Measurements from ENCODE around the gene SPEF2. TPM values are rescaled to one million over a fixed set of nuclear protein-coding genes. Genes with fewer than 3 reads are reported as not detected.

SPEF2 gene
- total and polyA plus RNA-seq, 2 of the 13 experiments (the other 11 are each of a cell fraction or from before 2014, with no cell fraction given), result 1.5 to 2.3 TPM

DNA sequence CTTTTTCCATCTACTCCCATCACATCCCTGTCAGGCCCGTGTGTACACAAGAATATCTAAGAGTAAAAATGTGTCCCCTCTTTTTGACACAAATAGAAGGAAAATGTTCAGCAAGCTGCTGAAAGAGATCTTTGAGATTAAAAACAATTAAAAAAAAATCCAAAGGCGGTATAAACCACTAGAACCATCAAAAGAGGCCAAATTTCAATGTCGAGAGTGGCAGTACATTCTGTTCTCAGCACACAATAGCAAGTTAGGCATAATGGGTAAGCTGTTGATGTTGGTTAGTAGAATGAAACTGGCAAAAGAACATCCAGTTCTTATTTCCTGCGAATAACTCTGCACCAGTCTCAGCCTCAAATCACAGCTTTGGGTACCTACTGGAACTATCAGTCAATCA lies 143.9 kb downstream of the SPEF2 start (continued):
- TF ChIP-seq IRF2 (CRISPR knock-in tag; IDR thresholded peaks at IDR 0.05) (no peak), NRL (CRISPR knock-in tag; IDR thresholded peaks at IDR 0.05; ENCODE audit: borderline replicate concordance) (no peak), DDIT3 (CRISPR knock-in tag; IDR thresholded peaks at IDR 0.05) (no peak)

GRCh38 chr5:35762368-35762767 lies 144.7 kb downstream of the SPEF2 start:
- Histone ChIP-seq H3K4me3 (replicated peaks in 1 of 3; ENCODE audit: insufficient read depth in 1 of 3, low read depth in 2 of 3, low read length in 3 of 3) (no peak overlapping the region), H3K4me1 (ENCODE audit: insufficient read depth, low read length) (peaks cover 8% of the 10 kb centered on the region), H3K79me2 (ENCODE audit: insufficient read depth, low read length) (no peaks in the 10 kb centered on the region), H3K27me3 (ENCODE audit: control insufficient read depth in 1 of 2, insufficient read depth in 2 of 2, low read length in 2 of 2) (no peaks in the 10 kb centered on the region), H3K27ac (ENCODE audit: extremely low read length, insufficient read depth, low read length) (no peak overlapping the region), H3K9ac (ENCODE audit: insufficient read depth, low read depth, low read length) (no peak overlapping the region), H3K36me3 (replicated peaks in 1 of 2; ENCODE audit: control insufficient read depth in 1 of 2, insufficient read depth in 2 of 2, low read length in 2 of 2) (no peaks in the 10 kb centered on the region), H3K4me2 (ENCODE audit: low read depth, low read length) (no peak overlapping the region), H2AFZ (ENCODE audit: low read length) (no peak overlapping the region), H3K9me3 (ENCODE audit: low read length) (no peaks in the 10 kb centered on the region), H4K20me1 (ENCODE audit: insufficient read depth, low read length) (no peaks in the 10 kb centered on the region)
- ChIA-PET CTCF (ENCODE audit: low intra/inter-chr PET ratio, low total read pairs) (no interaction called here), POLR2A (no interaction called here)
- FAIRE-seq (no peak), DNase-seq (ENCODE audit: low spot score) (no peak), ATAC-seq (no peak)
- in situ Hi-C loops (cut with HindIII; ENCODE audit: extremely low pct_ligation_motif_present, low pct_unique_long_range_greater_than_20kb) (no loop called here), intact Hi-C loops (cut with micrococcal nuclease; ENCODE audit: unreplicated experiment) (no loop called here)
- WGBS (ENCODE audit: low lambda C conversion rate), result 17% methylated on average over 3 of the region's 3 CpGs
- TF ChIP-seq ZNF558 (CRISPR knock-in tag; IDR thresholded peaks at IDR 0.05; ENCODE audit: borderline replicate concordance), result no peak
- TF ChIP-seq, protein P1, sequence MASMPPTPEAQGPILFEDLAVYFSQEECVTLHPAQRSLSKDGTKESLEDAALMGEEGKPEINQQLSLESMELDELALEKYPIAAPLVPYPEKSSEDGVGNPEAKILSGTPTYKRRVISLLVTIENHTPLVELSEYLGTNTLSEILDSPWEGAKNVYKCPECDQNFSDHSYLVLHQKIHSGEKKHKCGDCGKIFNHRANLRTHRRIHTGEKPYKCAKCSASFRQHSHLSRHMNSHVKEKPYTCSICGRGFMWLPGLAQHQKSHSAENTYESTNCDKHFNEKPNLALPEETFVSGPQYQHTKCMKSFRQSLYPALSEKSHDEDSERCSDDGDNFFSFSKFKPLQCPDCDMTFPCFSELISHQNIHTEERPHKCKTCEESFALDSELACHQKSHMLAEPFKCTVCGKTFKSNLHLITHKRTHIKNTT (CRISPR knock-in tag; IDR thresholded peaks at IDR 0.05), result no peak
- no peak for TF ChIP-seq HNF1B (CRISPR knock-in tag; IDR thresholded peaks at IDR 0.05)
- no peak for TF ChIP-seq ARID3A (IDR thresholded peaks at IDR 0.05; ENCODE audit: low read depth, low read length)
- no peak for TF ChIP-seq PAF1 (CRISPR knock-in tag; IDR thresholded peaks at IDR 0.05)
- no peak for TF ChIP-seq SIX4 (CRISPR knock-in tag; IDR thresholded peaks at IDR 0.05)
- no peak for TF ChIP-seq POLR2AphosphoS2 (IDR thresholded peaks at IDR 0.05; ENCODE audit: low read depth, low read length)
- no peak for TF ChIP-seq FOSL1 (CRISPR knock-in tag; IDR thresholded peaks at IDR 0.05; ENCODE audit: borderline replicate concordance)
- no peak for TF ChIP-seq CBX2 (IDR thresholded peaks at IDR 0.05; ENCODE audit: low read depth, low read length)
- TF ChIP-seq CBX2 (CRISPR knock-in tag; IDR thresholded peaks at IDR 0.05; ENCODE audit: low read depth), result no peak
- no peak for TF ChIP-seq ZNF180 (CRISPR knock-in tag; IDR thresholded peaks at IDR 0.05; ENCODE audit: borderline replicate concordance, low read depth)
- no peak for TF ChIP-seq SMARCC2 (IDR thresholded peaks at IDR 0.05)
- no peak for TF ChIP-seq MAZ (IDR thresholded peaks at IDR 0.05; ENCODE audit: borderline replicate concordance, low read depth, low read length)
- TF ChIP-seq MAZ (CRISPR knock-in tag; IDR thresholded peaks at IDR 0.05; ENCODE audit: low read depth), result no peak
- no peak for TF ChIP-seq SP2 (CRISPR knock-in tag; IDR thresholded peaks at IDR 0.05)
- TF ChIP-seq PITX1 (CRISPR knock-in tag; IDR thresholded peaks at IDR 0.05), result no peak
- TF ChIP-seq ZNF619 (CRISPR knock-in tag; IDR thresholded peaks at IDR 0.05), result no peak
- no peak for TF ChIP-seq ZBTB8A (CRISPR knock-in tag; IDR thresholded peaks at IDR 0.05; ENCODE audit: borderline replicate concordance, low read depth)
- TF ChIP-seq ZNF382 (CRISPR knock-in tag; IDR thresholded peaks at IDR 0.05; ENCODE audit: borderline replicate concordance), result no peak
- BruUV-seq (replicated peaks), result no TSS peak
